ENCODE results near the gene ARHGAP24. TPM values are rescaled to one million over a fixed set of nuclear protein-coding genes. Genes with fewer than 3 reads are reported as not detected.
A peak's percentile ranks its signal among the peaks of the same experiment; 100 is the strongest.

The ARHGAP24 gene
- total RNA-seq, 4 donors from 2014 or later = 12.1 to 60.8 (median 18.9) TPM

DNA sequence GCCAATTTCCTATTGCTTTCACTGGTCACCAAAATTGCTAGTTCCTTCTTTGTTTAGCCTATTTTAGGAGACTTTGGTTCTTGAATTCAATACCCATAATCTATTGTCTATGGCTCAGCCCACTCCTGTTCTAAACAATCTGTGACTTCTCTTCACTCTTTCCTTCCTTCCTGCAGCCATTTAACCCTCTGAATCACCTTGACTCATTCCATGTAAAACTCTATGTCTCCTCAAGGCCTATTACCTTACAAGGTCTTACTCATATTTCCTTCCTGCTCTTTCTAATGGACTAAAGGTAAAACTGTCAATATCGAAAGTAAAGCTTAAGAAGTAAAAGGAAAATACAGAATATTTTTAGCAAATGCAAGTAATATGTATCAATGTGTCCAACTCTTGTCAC, 301.6 kb downstream of the ARHGAP24 start:
- no peak for DNase-seq
- TF ChIP-seq, protein P1, sequence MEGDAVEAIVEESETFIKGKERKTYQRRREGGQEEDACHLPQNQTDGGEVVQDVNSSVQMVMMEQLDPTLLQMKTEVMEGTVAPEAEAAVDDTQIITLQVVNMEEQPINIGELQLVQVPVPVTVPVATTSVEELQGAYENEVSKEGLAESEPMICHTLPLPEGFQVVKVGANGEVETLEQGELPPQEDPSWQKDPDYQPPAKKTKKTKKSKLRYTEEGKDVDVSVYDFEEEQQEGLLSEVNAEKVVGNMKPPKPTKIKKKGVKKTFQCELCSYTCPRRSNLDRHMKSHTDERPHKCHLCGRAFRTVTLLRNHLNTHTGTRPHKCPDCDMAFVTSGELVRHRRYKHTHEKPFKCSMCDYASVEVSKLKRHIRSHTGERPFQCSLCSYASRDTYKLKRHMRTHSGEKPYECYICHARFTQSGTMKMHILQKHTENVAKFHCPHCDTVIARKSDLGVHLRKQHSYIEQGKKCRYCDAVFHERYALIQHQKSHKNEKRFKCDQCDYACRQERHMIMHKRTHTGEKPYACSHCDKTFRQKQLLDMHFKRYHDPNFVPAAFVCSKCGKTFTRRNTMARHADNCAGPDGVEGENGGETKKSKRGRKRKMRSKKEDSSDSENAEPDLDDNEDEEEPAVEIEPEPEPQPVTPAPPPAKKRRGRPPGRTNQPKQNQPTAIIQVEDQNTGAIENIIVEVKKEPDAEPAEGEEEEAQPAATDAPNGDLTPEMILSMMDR (IDR thresholded peaks at IDR 0.05) = no peak
- TF ChIP-seq POLR2A (IDR thresholded peaks at IDR 0.05) = no peak
- H3K27ac ChIP-seq = no peak overlapping the region
- no peaks in the 10 kb centered on the region for H3K36me3 ChIP-seq
- H3K4me1 ChIP-seq = no peaks in the 10 kb centered on the region
- intact Hi-C loops (cut with DNase I; ENCODE audit: low total_unique reads) = no loop called here
- no peaks in the 10 kb centered on the region for H3K9me3 ChIP-seq
- no peak overlapping the region for H3K4me3 ChIP-seq
- H3K27me3 ChIP-seq = no peaks in the 10 kb centered on the region

DNA sequence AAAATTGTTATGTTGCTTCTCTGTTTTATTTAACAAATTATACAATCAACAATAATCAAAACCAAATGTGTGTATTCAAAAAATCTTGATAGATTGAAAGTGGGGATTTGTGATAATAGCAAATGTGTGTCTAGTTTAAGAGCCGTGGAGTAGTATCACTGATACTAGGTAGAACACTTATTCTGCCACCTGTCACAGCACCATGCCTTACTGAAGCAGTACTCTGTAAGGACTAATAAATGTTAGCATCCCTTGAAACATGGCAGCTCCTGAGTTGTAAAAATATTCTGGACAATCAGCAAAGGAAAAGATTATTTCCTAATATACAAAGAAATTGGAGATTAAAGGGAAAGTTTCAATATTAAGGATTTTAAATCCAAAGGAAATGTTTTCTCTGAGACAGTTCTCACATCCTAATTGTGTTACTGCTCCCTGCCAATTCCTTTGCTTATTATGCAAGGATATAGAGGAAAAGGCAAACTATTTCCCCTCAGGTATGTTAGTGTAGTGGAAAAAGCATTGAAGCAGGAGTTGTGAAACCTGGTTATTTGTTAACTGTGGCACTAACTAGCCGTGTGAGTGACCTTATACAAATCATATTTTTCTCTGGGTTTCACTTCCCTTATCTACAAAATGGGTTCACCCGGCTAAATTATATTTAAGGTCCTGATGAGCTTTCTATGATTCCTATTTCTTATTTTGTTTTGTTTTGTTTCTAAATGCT, 303.1 kb downstream of the ARHGAP24 start:
- TF ChIP-seq POLR2A (IDR thresholded peaks at IDR 0.05) = no peak
- TF ChIP-seq, protein P1 (IDR thresholded peaks at IDR 0.05) = no peak
- Histone ChIP-seq H3K36me3 (no peaks in the 10 kb centered on the region), H3K4me3 (peak overlapping the region; percentile 30 to 31), H3K4me1 (no peaks in the 10 kb centered on the region), H3K9me3 (no peaks in the 10 kb centered on the region), H3K27me3 (no peaks in the 10 kb centered on the region), H3K27ac (peak overlapping the region; percentile 67 to 80)
- intact Hi-C loops (cut with DNase I; ENCODE audit: low total_unique reads) = no loop called here
- no peak for DNase-seq

DNA sequence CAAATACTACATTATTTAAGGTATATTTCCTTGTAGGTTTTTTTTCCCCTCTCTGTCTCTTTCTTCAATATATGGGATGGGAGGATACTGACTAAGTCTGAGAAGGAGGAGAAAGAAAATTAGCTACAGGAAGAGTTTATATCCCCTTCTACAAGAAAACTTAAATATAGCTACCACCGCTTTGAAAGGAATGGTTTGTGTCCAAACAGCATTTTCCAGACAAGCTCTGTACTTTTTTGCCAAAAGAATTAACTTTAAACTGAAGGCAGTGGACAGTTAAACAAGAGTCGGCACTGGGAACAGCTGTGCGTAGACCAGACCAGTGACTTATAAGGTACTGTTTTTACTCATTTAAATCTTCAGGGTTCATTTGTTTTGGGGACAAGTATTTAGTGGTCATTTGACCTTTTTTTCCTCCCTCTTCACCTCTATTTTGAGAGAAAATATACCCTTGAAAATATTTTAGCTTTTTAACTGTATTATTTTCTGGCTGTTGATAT, 303.7 kb downstream of the ARHGAP24 start:
- DNase-seq = no peak
- intact Hi-C loops (cut with DNase I; ENCODE audit: low total_unique reads) = no loop called here
- no peaks in the 10 kb centered on the region for H3K36me3 ChIP-seq

DNA sequence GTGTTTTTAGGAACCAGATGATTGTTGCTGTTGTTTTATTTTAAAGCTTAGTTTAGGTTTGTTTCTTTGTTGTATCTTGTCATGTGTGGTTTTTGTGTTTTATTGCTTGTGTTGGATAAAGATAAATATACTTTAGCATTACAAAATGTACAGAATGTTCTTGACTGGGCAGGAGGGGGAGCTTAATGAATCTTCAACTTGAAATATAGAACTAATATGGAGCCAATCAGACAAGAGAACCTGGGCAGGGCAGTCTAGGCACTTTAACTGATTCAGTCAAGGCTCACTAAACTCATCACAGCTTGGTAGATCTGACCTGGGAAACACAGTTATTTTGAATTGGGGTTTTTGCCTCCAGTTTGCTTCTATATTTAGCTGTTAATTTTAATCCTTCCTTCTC, 304.2 kb downstream of the ARHGAP24 start:
- no peak for DNase-seq
- Histone ChIP-seq H3K9me3 (no peaks in the 10 kb centered on the region), H3K27me3 (no peaks in the 10 kb centered on the region), H3K36me3 (no peaks in the 10 kb centered on the region), H3K4me1 (no peaks in the 10 kb centered on the region), H3K4me3 (peak overlapping the region; percentile 30 to 31), H3K27ac (peak overlapping the region; percentile 67 to 80)
- TF ChIP-seq POLR2A (IDR thresholded peaks at IDR 0.05) = no peak
- TF ChIP-seq, protein P1 (IDR thresholded peaks at IDR 0.05) = no peak
- intact Hi-C loops (cut with DNase I; ENCODE audit: low total_unique reads) = no loop called here

More for the DNA sequence above, 303.7 kb downstream of the ARHGAP24 start:
- Histone ChIP-seq H3K4me3 (peak overlapping the region; percentile 30 to 31), H3K27ac (peak overlapping the region; percentile 67 to 80), H3K27me3 (no peaks in the 10 kb centered on the region), H3K4me1 (no peaks in the 10 kb centered on the region), H3K9me3 (no peaks in the 10 kb centered on the region)
- TF ChIP-seq, protein P1 (IDR thresholded peaks at IDR 0.05) = no peak
- TF ChIP-seq POLR2A (IDR thresholded peaks at IDR 0.05) = no peak

DNA sequence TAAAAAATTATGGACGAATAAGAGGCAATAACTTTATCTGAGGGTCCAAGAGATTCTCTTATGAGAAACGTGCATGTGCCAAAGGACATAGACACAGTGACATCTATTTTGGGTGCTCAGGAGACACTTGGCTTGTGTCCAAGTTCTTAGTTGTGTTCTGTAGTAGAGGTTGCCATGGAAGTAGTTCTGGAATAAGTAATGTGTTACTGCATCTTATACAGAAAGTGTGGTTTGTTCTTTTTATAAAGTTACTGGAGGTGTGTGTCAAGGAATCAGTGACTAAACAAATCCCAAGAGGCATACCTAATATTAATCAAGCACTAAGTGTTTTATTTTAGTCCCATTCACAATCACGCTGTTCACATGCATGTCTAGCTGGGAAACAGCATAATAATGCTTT, 305.7 kb downstream of the ARHGAP24 start:
- Histone ChIP-seq H3K27ac (peak overlapping the region in 1 of 2 donors; percentile 80), H3K4me3 (no peak overlapping the region), H3K27me3 (no peaks in the 10 kb centered on the region), H3K9me3 (no peaks in the 10 kb centered on the region), H3K36me3 (no peaks in the 10 kb centered on the region), H3K4me1 (no peaks in the 10 kb centered on the region)
- TF ChIP-seq, protein P1 (IDR thresholded peaks at IDR 0.05) = no peak
- no peak for TF ChIP-seq POLR2A (IDR thresholded peaks at IDR 0.05)
- no peak for DNase-seq
- intact Hi-C loops (cut with DNase I; ENCODE audit: low total_unique reads) = no loop called here
